Mesendoderm (in vitro differentiated cells): ENCODE data around the gene IQGAP2.

Source experiments
- DNase-seq: peaks from one replicate; pipeline ENCODE4 v3.0.0; 2013
- H2AK5ac ChIP-seq: 2 replicates; pipeline ENCODE4 v1.6.1; 2013; ENCODE audit warnings: low read length, inconsistent platforms
- H2BK120ac ChIP-seq: 2 replicates; pipeline ENCODE4 v1.6.1; 2013; ENCODE audit warnings: low read depth, mild to moderate bottlenecking, low read length, moderate library complexity, mixed read lengths
- H2BK15ac ChIP-seq: replicated peaks from 2 replicates; pipeline ENCODE4 v1.6.1; 2013; ENCODE audit warnings: low read depth, mild to moderate bottlenecking, moderate library complexity
- H2BK5ac ChIP-seq: 2 replicates; pipeline ENCODE4 v1.6.1; 2013; ENCODE audit warnings: low read length, inconsistent platforms
- H3K18ac ChIP-seq: 2 replicates; pipeline ENCODE4 v1.6.1; 2013; ENCODE audit warnings: mild to moderate bottlenecking, low read length, mixed read lengths
- H3K23ac ChIP-seq: one replicate; pipeline ENCODE4 v1.6.1; 2013; ENCODE audit warnings: low read length
- H3K27ac ChIP-seq: 2 replicates; pipeline ENCODE4 v1.5.1; 2013; ENCODE audit warnings: low read depth, mild to moderate bottlenecking, inconsistent platforms, low read length, moderate library complexity
- H3K27me3 ChIP-seq: 2 replicates; pipeline ENCODE4 v1.6.1; 2013; ENCODE audit warnings: low read length, control low read depth, mild to moderate bottlenecking, inconsistent platforms; ENCODE audit not compliant: insufficient read depth, poor library complexity
- H3K36me3 ChIP-seq: 2 replicates; pipeline ENCODE4 v1.6.1; 2013; ENCODE audit warnings: low read length, inconsistent platforms; ENCODE audit not compliant: control insufficient read depth, insufficient read depth
- H3K4ac ChIP-seq: one replicate; pipeline ENCODE4 v1.6.1; 2013; ENCODE audit warnings: low read depth, mild to moderate bottlenecking, low read length, moderate library complexity
- H3K4me1 ChIP-seq: 2 replicates; pipeline ENCODE4 v1.6.1; 2013; ENCODE audit warnings: low read depth, low read length, inconsistent platforms; ENCODE audit not compliant: control insufficient read depth
- H3K4me2 ChIP-seq: 2 replicates; pipeline ENCODE4 v1.6.1; 2013; ENCODE audit warnings: low read length
- H3K4me3 ChIP-seq: 2 replicates; pipeline ENCODE4 v1.5.1; 2013; ENCODE audit warnings: mild to moderate bottlenecking, low read length
- H3K56ac ChIP-seq: one replicate; pipeline ENCODE4 v1.6.1; 2013; ENCODE audit warnings: low read length
- H3K79me1 ChIP-seq: 2 replicates; pipeline ENCODE4 v1.6.1; 2013; ENCODE audit warnings: low read length, inconsistent platforms
- H3K79me2 ChIP-seq: 2 replicates; pipeline ENCODE4 v1.6.1; 2013; ENCODE audit warnings: mild to moderate bottlenecking, low read length; ENCODE audit not compliant: control insufficient read depth, insufficient read depth
- H3K9ac ChIP-seq: 2 replicates; pipeline ENCODE4 v1.6.1; 2013; ENCODE audit warnings: low read length, inconsistent platforms
- H4K5ac ChIP-seq: one replicate; pipeline ENCODE4 v1.6.1; 2013; ENCODE audit warnings: low read length
- H4K8ac ChIP-seq: one replicate; pipeline ENCODE4 v1.6.1; 2013; ENCODE audit warnings: low read depth, mild to moderate bottlenecking, control low read depth, low read length, moderate library complexity
- WGBS: extraction: QIAGEN DNeasy Blood & Tissue Kit; methylation state at CpG from one replicate; pipeline ENCODE4 v1.1.7; 2013; ENCODE audit warnings: low lambda C conversion rate, missing lambda C conversion rate; ENCODE audit not compliant: insufficient coverage; ENCODE audit errors: extremely low coverage; 5-methylcytosine and 5-hydroxymethylcytosine counted together

IQGAP2 gene

DNA sequence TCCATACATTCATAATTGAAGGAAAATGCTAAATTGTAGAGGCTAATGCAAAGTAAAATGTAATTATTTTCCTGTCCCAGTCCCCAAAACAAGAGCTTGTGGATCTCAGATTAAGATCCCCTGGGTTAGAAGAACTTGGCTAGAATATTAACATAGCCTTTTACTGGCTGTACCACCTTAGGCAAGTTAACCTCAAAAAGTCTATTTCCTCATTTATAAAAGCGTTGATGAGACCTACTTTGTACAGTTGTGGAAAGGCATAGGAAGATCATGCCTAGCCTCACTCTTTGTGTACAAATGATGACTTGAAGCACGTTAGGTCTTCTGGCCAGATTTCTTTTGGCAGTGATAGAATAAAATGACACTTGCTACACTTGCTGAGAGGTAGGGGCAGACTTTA lies 122.9 kb downstream of the IQGAP2 start:
- Histone ChIP-seq H3K23ac (no peak overlapping the region), H3K27ac (no peak overlapping the region), H3K79me1 (no peaks in the 10 kb centered on the region), H3K4me2 (no peak overlapping the region), H3K9ac (no peak overlapping the region), H2BK120ac (no peak overlapping the region), H3K79me2 (no peaks in the 10 kb centered on the region), H3K4me3 (no peak overlapping the region), H3K4ac (no peak overlapping the region), H4K8ac (no peak overlapping the region), H3K18ac (no peak overlapping the region), H2BK5ac (no peak overlapping the region), H3K56ac (no peak overlapping the region), H3K27me3 (no peaks in the 10 kb centered on the region), H3K4me1 (peaks cover 5% of the 10 kb centered on the region), H4K5ac (no peak overlapping the region), H2AK5ac (no peak overlapping the region), H2BK15ac (no peak overlapping the region), H3K36me3 (no peaks in the 10 kb centered on the region)
- WGBS, result no CpG with 5 or more reads among the region's 2 CpGs
- no peak for DNase-seq

DNA sequence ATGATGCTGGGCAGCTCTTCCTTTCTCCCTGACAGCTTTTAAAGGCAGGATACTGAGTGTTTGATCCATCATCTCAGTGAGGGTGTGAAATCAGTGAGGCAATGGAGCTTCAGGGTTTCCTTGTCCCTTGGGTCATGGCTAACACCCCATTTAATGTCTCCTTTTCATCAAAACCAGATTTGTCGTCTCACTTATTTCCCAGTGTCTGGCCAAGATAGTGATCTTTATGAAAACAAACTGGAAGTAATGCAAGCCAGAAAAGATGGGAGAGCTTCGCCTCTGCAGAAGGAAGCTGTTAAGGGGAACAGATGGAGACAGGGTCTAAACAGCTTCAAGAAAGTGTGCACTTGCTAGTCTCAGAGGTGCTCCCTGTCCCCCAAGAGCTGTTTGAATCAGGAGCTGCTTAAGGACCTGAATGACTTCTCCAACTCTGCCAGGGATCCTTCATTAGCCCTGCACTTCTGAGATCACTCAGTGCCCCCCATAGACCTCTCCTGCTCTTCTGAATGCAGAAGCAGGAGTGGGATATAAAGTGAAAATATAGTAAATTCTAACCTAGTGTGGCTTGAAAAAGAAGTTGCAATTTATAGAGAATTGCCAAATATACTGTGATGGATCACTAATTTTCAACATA lies 124.0 kb downstream of the IQGAP2 start:
- H2BK5ac ChIP-seq, result no peak overlapping the region
- peak overlapping the region; percentile 42 for H3K18ac ChIP-seq
- no peak overlapping the region for H3K9ac ChIP-seq
- no peak overlapping the region for H3K23ac ChIP-seq
- no peak overlapping the region for H3K4me2 ChIP-seq
- peaks cover 5% of the 10 kb centered on the region for H3K4me1 ChIP-seq
- H2BK120ac ChIP-seq, result no peak overlapping the region
- H4K5ac ChIP-seq, result no peak overlapping the region
- no peaks in the 10 kb centered on the region for H3K79me2 ChIP-seq
- H3K79me1 ChIP-seq, result no peaks in the 10 kb centered on the region
- no peak overlapping the region for H2AK5ac ChIP-seq
- H3K4me3 ChIP-seq, result no peak overlapping the region
- no peak for DNase-seq
- no peak overlapping the region for H4K8ac ChIP-seq
- no CpG with 5 or more reads among the region's 2 CpGs for WGBS
- H3K36me3 ChIP-seq, result no peaks in the 10 kb centered on the region
- H3K27me3 ChIP-seq, result no peaks in the 10 kb centered on the region
- H2BK15ac ChIP-seq, result no peak overlapping the region
- H3K27ac ChIP-seq, result no peak overlapping the region
- peak overlapping the region; percentile 36 for H3K4ac ChIP-seq
- H3K56ac ChIP-seq, result no peak overlapping the region

DNA sequence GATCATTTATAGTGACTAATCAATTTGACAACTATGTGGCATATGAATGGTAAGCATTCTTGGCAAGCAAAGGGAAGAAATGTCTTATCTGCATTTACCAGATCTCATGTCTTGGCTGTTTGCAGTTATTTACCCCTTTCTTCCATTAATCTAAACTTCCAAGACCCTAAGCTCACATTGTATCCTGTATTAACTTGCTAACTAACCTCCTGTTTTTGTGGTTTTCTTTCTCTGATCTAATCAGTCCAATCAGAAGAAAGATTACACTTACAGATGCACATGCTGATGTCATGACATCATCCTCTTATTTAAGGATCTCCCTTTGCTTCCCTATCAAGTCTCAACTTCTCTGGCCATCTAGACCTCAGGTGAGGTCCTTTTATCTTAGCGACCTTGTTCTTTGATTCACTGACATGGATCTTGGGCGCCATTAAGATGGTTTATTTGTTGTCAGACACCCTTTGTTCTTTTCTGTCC lies 124.6 kb downstream of the IQGAP2 start:
- H3K27ac ChIP-seq, result no peak overlapping the region
- H2AK5ac ChIP-seq, result no peak overlapping the region
- no peak overlapping the region for H3K23ac ChIP-seq
- no peak overlapping the region for H3K4ac ChIP-seq
- no peak overlapping the region for H4K8ac ChIP-seq
- H3K4me3 ChIP-seq, result no peak overlapping the region
- H4K5ac ChIP-seq, result no peak overlapping the region
- no peak overlapping the region for H3K9ac ChIP-seq
- no peaks in the 10 kb centered on the region for H3K79me2 ChIP-seq
- H3K18ac ChIP-seq, result no peak overlapping the region
- no peaks in the 10 kb centered on the region for H3K36me3 ChIP-seq
- H2BK120ac ChIP-seq, result no peak overlapping the region
- no peak overlapping the region for H3K56ac ChIP-seq
- no peaks in the 10 kb centered on the region for H3K79me1 ChIP-seq
- peak; percentile 94 for DNase-seq
- no peak overlapping the region for H2BK15ac ChIP-seq
- H2BK5ac ChIP-seq, result no peak overlapping the region
- no peak overlapping the region for H3K4me2 ChIP-seq
- H3K27me3 ChIP-seq, result no peaks in the 10 kb centered on the region
- H3K4me1 ChIP-seq, result peaks cover 5% of the 10 kb centered on the region
- WGBS, result no CpG with 5 or more reads among the region's 2 CpGs

DNA sequence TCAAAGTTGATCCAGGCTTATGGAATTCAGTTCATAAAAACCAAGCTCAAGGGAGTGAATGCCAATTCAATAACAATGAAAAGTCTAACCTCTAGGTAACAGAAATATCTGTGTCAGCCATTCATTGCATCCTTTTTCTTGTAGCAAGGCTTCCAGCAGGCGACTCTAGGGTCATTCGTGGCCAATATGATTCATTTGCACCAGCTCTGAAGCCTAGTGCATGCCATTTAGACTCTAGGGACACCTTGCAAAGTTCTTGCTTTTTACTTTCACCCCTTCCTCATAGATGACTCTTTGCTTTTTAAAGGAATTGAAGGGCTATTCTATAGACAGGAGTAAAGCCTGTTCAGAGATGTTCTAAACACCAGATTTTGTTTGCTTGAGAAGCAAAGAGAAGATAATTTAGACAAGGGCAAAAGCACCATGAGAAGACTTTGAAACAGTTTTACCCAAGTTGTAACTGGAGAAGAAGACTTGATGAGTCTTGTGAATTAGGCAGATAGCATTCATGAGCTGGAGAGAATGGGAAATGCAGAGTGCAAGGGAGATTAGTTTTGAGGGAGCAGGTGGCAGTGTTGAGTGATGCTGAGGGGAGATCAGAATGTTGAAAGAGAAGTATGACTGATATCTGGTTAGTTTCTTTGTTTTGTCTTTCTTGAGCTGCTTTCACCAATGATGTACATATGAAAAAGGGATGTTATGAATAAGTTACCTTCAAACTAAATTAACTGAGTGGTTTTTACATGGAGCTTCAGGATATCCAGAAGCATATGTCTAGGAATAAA lies 125.7 kb downstream of the IQGAP2 start:
- no CpG with 5 or more reads among the region's 2 CpGs for WGBS

DNA sequence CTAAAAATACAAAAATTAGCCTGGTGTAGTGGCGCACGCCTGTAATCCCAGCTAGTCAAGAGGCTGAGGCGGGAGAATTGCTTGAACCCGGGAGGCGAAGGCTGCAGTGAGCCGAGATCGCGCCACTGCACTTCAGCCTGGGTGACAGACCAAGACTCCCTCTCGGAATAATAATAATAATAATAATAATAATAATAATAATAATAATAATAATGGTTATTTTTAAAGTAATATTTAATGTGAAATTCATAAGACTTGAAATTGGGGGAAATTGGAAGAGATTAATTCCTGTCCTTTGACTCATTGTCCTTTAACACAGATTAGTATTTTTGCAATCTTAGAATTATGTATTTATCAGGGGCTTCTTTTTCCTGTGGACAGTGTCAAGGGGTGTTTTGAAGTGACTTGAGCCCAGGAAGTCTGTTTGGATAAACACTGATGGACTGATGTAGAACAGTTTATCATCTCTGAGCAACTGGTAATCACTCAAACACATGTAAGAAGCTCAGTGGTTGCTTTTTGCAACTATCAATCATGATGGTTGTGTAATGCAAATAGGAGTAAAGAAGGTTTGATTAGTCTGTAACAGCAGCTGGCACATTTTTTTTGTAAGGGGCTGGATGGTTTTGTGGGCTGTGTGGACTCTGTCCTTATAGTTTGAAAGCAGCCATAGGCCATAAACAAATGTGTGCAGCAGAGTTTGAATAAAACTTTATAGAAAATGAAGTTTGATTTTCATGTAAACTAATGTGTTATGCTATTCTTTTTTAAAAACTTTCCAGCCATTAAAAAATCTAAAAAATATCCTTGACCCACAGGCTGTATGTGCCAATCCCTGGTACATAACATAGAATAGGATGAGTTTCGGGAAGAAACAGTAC lies 126.6 kb downstream of the IQGAP2 start:
- no peak overlapping the region for H3K56ac ChIP-seq

More for the DNA sequence above, 125.7 kb downstream of the IQGAP2 start:
- Histone ChIP-seq H3K4me2 (no peak overlapping the region), H3K18ac (no peak overlapping the region), H3K56ac (no peak overlapping the region), H3K79me2 (no peaks in the 10 kb centered on the region), H2BK5ac (no peak overlapping the region), H4K8ac (no peak overlapping the region), H3K23ac (no peak overlapping the region), H3K79me1 (no peaks in the 10 kb centered on the region), H3K4ac (no peak overlapping the region), H2AK5ac (no peak overlapping the region), H4K5ac (no peak overlapping the region), H3K36me3 (no peaks in the 10 kb centered on the region), H3K9ac (no peak overlapping the region), H3K4me1 (peaks cover 5% of the 10 kb centered on the region), H3K27me3 (no peaks in the 10 kb centered on the region), H2BK120ac (no peak overlapping the region), H2BK15ac (no peak overlapping the region), H3K4me3 (no peak overlapping the region), H3K27ac (no peak overlapping the region)
- no peak for DNase-seq

More for the DNA sequence above, 126.6 kb downstream of the IQGAP2 start:
- H3K27ac ChIP-seq, result no peak overlapping the region
- no peak overlapping the region for H2BK15ac ChIP-seq
- H2BK120ac ChIP-seq, result no peak overlapping the region
- no peaks in the 10 kb centered on the region for H3K79me2 ChIP-seq
- H2AK5ac ChIP-seq, result no peak overlapping the region
- H3K4me3 ChIP-seq, result no peak overlapping the region
- no peak overlapping the region for H3K4ac ChIP-seq
- no peaks in the 10 kb centered on the region for H3K36me3 ChIP-seq
- no peaks in the 10 kb centered on the region for H3K79me1 ChIP-seq
- no peak for DNase-seq
- no peak overlapping the region for H3K9ac ChIP-seq
- no CpG with 5 or more reads among the region's 10 CpGs for WGBS
- H3K27me3 ChIP-seq, result no peaks in the 10 kb centered on the region
- no peak overlapping the region for H3K4me2 ChIP-seq
- no peak overlapping the region for H3K18ac ChIP-seq
- no peak overlapping the region for H4K8ac ChIP-seq
- H3K4me1 ChIP-seq, result peaks cover 5% of the 10 kb centered on the region
- no peak overlapping the region for H2BK5ac ChIP-seq
- no peak overlapping the region for H3K23ac ChIP-seq
- no peak overlapping the region for H4K5ac ChIP-seq
